ENCODE measurements around the gene HAGHL.
A peak's percentile ranks its signal among the peaks of the same experiment; 100 is the strongest.
"Not testable (repeated sequence)": the region's sequence is repeated elsewhere in the genome, so short reads cannot be mapped to it uniquely, and the experiment has no call there.

Gene HAGHL

DNA sequence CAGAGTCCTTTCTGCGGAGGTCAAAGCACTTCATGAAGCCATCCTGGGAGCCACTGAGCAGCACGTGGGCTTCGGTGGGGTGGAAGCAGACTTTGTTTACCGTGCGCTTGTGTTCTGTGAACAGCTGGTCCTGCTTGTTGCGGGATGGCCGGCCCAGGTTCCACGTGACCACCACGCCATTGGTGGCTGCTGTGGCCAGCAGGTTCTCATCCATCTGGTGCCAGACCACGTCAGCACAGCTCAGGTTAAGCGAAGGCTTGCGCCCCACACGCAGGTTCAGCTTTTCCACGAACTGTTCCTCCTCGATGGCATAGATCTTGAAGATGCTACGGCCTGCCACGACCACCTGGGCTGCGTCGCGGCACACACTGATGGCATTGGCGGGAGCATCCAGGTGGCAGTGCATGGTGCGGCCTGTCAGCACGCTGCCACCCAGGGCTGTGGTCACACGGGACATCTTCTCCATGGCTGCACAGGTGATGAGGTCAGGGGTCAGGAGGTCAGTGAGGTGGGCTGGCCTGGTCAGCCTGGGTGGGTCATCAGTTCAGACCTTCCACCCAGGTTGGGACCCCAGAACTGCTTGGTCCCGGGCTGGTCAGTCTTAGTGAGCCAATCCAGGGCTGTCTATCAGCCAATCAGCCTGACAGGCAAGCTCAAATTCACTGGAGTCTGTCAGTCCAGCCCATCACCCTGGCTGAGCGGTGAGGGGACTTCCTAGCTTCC is 37.6 kb upstream of the HAGHL start:
- no peak for DNase-seq

DNA sequence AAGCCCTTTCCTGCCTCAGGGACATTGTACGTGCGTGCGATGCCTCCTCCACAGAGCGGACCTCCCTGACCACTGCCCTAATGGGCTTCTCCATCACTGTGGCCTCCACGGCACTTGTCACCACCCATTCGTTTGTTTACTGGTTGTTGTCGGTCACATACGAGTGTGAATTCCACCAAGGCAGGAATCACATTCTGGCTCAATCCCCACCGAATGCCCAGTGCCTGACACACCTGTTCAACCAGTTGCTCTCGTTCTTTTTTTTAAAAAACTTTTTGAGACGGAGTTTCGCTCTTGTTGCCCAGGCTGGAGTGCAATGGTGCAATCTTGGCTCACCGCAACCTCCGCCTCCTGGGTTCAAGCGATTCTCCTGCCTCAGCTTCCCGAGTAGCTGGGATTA is 35.7 kb upstream of the HAGHL start:
- not testable (repeated sequence) for DNase-seq

DNA sequence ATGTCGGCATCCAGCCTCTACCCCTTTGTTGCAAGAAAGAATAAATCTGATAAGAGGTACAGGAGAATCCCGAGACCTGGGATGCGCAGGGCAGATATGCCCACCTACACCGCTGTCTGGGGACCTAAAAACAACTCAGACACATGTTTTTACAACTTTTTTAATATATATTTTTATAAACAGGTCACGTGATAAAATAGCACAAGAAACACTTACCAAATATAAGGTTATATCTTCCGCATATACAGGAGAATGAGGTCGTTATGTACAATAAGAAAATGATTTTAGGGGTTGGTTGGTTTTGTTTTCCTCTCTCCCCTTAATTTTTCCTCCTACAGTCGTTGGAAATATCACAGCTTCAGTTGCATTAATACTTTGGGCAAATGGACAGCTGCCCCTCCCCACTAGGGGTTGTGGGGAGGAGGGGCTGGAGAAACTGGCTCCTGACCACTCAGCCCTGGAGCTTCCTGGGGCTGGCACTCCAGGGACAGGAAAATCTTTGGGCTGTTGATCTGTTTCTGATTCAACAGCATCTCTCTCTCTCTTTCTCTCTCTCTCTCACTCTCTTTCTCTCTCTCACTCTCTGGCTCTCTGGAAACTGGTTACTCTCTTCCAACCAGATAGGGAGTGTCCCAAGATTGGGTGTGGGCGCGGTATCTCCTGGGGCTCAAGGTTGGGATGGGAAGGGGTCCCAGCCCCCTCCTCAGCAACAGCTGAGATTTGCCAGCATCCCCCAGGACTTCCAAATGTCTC is 34.4 kb upstream of the HAGHL start:
- no peak for DNase-seq

DNA sequence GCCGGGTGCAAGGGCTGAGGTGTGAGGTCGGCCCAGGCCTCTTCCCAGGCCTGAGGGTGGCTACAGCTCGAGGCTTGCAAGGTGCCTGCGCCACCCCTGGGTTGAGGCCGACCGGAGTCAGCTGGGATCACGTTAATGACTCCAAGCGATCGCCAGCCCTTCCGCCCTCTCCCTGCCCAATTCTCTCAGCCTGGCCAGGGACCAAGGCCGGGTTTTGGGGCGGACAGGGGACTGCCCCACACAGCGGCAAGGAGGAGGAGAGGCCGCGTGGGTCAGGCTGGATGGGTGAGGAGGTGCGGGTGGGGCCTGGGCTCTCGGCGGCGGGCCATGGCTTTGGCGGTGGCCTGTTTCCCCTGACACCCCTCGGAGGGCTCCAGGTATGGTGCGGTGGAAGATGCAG is 33.5 kb upstream of the HAGHL start:
- no peak for DNase-seq

DNA sequence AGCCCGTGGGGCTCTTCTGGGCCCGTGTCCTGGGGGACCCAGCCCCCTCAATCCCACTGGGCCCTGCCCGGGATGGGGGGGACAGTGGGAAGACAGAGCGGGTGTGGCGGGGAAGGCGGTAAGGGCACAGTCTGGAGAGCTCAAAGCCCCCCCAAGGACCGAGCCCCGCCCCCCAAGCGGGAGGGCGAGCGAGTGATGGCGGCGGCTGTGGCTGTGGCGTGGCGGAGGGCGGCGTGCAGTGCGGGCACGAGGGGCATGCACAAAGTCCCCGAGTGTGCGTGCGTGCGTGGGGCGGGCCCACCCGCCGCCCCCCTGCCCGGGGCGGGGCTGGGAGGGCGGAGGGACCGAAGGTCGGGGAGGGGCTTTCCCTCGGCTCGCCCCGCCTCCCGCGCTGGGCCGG is 33.1 kb upstream of the HAGHL start:
- DNase-seq = no peak

DNA sequence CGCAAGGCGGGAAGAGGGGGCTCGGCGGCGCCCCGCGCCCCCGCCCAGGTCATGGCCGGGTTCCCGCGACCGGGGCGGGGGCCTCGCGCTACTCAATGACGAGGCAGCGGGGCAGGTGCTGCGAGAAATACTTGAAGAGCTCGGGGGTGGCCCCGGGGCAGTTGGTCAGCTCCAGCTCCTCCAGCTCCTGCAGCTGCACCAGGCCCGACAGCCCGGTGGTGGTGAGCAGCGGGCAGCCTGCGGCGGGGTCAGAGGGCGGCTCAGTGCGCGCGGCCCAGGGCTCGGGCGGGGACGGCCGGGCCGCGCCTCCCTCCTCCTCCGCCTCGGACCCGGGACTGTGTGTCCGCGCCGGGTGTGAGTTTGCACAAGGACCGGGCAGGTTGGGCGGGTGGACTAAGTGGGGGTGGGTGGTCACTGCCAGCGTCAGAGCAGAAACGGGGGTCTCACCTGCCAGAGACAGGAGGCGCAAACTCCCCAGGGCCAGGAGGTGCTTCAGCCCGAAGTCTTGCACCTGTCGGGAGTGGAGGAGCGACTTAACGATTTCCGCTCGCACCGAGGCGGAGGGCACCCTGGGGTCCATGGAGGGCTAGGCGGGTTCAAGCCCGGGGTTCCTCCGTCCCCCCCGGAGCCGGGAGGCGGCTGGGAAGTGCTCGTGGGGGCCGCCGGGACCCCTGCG is 32.6 kb upstream of the HAGHL start:
- no peak for DNase-seq

DNA sequence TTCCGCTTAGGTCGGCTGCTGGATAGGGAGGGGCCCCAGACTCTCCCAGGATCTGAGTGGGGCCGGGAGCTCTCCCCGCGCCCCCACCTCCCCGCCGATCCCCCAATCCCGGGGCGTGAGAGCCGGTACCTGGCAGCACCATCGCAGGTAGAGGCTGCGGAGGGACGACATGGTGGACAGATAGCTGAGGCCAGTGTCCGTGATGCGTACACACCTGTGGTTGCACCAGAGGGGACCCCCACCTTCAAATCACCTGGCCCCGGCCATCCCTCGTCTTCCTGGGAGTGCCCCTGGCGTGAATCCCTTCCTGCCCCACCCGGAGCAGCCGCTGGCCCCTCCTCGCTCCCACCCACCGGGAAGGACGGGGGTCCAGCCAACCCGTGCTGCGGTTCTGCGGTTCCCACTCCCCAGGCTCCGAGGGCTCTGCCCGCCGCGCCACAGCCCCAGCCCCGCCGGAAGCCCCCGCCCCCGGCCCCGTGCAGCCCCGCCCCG is 32.0 kb upstream of the HAGHL start:
- no peak for DNase-seq

DNA sequence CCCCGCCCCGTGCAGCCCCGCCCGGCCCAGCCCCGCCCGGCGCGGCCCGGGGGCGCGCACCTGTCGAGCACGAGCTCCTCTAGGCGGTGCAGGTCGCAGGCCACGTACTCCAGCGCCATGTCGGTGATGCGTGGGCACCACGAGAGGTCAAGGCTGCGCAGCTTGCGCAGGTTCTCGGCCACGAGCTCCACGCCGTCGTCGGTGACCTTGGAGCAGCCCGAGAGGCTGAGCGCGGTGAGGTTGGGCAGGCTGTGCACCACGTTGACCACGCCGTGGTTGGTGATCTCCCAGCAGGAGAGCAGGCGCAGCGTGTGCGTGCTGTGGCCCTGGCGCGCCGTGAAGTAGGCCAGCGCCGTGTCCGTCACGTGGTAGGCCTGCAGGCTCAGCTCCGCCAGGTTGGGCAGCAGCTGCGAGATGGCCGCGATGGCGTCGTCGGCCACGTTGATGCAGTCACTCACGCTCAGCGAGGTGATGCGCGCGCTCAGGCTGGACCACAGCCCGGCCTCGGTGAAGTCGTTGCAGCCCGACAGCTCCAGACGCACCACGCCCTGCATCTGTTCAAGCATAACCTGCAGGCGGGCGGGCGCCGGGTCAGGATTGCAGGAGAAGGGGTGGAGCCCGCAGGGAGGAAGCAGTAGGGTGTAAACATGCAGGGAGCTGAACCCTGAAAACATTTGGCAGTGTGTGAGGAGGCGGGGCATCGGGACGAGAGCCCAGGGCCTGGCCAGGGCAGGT is 31.4 kb upstream of the HAGHL start:
- peak; percentile 90 for DNase-seq

DNA sequence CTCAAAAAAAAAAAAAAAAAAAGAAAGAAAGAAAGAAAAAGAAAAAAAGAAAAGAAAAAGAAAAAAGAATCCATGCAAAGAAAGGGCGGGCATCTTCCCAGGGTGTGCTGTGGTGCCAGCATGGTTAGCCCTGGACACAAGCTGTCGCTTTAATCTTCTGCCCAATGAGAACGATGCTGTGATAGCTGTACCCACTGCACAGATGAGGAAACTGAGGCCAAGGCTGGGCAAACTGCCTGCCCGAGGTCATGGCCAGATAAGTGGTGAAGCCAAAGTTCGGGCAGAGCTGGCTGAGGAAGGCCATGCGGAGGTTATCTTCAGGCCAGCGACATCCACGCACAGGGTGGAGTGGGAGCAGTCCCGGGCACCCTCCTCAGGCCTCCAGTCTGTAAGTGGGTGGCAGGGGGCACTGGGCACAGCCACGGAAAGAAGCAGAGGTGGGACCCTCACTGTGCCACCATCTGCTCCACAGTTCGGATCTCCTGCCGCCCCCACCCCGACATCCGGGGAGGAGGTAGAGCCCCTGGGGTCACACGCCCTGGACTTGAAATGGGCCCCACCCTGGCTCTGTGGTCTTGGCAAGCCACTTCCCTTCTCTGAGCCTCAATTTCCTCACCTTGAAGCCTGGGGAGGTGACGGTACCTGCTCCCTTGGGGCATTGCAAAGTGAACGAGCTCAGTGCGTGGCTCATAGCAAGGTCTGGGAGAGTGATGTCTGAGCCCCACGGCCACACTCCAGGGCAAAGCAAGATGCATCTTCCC is 27.8 kb upstream of the HAGHL start:
- DNase-seq = no peak

DNA sequence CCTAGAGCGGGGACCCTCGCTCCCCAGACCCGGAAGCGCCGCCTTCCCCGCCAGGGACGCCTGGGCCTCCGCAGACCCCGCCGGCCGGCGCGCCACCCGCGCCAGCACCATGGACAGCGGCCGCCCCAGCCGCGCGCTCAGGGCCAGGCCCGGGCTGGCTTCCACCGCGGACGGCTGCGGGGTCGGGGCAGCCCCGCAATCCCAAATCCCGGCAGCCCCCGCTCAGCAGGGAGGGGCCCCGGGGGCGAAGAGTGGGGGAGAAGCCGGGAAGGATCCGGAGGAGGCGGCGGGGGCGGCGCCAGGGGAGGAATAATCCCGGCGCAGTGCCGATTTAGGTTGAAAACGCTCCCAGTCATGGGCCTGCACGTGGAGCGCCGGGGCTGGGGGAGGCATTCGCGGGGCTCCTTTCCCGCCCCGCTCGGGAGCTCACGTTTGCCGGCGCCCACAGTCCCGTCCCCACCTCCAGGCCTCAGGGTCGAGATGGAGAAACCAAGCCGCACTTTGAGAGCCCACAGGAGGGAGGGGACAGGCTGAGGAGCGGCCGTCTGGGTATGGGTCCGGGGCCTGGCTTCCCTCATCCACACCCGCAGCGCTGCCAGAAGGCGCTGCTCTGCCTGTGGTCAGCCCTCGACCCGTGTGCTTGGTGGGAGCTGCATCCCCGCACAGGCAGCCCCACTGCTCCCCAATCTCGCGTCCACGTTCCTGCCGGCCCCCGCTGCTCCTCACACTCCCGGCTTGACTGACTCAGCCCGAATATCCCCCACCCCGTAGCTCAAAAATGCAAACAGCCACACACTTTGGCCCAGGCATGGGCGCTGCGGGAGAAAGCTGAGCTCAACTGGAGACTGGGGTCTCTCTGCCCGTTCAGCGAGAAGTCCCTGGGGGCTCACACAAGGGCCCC is 26.0 kb upstream of the HAGHL start:
- peak; percentile 82 for DNase-seq

DNA sequence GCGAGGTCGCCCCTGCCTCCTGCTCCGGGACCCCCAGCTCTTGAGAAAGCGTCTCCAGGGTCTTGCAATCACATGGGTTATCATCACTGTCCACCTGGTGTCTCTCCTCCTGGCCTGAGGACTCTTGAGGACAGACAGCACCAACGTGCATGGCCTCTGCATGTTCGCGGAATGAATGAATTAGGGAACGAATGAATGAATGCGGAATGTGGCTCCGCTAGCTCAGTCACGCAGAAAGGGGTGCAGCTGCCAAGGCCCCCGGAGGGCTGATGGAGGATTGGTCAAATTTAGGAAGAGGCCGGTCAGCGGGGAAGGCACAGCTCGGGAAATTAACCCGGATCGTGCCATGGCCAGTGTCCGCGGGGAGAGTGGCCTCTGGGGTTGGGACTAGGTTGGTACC is 24.6 kb upstream of the HAGHL start:
- DNase-seq = no peak

DNA sequence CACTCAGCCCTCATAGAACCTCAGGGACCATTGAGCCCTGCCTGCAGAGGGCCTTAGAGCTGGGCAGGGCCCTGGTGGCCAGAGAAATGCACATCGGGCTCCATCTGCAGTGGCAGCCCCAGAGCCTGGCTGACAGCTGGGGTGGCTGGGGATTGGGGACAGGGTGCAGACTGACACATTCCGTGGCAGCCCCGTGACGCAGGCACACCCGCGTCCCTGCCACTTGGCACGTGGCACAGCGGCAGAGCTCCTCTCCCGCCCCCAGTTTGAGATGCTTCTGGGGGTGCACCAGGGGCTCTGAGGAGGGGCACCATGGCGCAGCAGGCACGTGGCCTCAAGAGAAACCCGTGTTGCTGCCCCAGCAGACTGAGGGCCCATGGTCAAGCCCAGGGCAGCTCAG is 23.5 kb upstream of the HAGHL start:
- DNase-seq = no peak

DNA sequence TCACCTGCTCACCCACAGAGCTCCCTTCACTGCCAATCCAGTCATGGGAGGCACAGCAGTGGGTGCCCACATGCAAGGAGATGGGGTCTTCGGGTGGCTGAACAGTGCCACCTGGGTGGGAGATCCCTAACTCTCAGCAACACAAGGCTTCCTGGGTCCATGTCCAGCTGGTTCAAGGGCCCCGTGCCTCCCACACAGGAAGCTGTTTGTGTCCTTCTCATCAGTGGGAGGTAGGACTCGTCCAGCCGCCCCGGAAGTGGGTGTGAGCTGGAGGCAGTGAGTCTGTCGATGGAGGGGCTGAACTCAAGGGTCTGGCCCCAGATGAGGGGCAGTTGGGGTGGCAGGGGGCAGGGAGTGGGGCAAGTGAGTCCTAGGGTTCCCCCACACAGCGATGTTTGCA is 22.9 kb upstream of the HAGHL start:
- no peak for DNase-seq

DNA sequence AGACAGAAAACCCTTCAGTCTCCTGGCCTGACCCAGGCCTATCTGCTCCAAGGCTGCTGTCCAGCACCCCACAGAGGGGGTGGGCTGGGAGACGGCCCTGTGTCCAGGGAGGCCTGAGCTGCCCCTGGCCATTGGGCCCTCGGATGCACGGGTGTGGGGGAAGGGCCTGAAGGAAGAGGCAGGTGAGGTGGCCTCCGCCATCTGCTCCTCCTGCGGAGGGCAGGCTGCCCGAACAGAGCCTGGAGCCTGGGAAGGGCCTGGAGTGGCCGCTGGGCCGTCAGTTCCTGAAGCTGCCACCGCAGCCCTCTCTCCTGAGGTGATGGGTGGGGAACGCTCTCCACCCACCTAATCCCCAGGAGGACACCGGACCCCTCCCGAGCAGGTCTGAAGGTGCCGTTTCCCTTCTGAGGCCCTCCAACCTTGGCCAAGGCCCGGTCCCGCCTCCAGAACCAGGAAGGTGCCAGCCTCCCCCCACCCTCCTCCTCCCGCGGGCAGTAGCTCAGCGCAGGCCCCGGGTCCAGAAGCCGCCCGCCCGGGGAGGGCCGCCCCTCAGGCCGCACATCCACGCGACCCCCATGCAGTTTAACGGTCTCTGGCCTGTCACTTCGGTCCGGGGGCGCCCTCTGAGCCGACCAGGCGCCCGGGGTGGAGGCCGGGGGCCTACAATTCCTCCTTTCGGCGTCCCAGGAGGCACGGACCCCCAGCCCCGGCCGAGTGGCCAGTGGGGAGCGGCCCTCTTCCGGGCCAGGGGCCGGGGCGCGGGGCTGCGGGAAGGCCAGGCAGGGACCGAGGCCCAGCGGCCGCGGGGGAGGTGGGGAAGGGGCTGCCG is 22.1 kb upstream of the HAGHL start:
- DNase-seq = no peak

DNA sequence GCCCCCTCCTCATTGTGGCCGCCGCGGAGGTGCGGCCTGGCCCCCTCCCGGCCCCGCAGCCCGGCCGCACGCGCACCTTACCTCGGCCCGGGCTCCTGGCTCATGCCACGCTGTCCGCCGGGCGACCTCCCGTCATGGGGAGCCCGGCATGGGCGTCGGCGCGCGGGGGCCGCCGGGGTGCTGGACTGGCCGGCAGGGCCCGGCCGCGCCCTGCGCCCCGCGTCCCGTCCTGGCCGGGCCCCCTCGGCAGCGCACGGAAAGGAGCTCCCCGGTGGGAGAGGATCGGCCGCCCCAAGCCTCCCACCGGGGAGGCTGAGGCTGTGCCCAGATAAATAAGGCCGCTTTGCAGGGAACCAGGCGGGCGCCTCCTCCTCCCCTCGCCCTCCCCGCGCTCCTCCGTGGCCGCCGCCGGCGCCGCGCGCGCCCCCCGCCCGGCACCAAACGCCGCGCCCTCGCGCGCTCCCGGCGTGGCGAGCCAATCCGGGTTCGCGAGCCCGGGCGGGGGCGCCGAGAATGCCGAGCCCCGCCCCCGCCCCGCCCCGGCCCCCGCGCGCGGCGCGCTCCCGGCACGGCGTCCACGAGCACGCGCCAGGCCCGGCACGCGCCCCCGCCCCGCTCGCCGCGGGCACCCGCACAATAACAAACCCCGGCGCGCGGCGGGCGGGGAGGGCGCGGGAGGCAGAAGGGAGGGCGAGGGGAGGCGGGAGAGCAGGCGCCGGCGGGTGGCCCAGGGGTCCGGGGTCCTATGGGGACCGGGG is 21.3 kb upstream of the HAGHL start, which contains the start of gene FBXL16:
TSS of gene FBXL16 (minus strand) at position 371 of the 758 bp plus-strand sequence. CDS start 8,396 bp downstream, outside the sequence.
- DNase-seq = no peak

DNA sequence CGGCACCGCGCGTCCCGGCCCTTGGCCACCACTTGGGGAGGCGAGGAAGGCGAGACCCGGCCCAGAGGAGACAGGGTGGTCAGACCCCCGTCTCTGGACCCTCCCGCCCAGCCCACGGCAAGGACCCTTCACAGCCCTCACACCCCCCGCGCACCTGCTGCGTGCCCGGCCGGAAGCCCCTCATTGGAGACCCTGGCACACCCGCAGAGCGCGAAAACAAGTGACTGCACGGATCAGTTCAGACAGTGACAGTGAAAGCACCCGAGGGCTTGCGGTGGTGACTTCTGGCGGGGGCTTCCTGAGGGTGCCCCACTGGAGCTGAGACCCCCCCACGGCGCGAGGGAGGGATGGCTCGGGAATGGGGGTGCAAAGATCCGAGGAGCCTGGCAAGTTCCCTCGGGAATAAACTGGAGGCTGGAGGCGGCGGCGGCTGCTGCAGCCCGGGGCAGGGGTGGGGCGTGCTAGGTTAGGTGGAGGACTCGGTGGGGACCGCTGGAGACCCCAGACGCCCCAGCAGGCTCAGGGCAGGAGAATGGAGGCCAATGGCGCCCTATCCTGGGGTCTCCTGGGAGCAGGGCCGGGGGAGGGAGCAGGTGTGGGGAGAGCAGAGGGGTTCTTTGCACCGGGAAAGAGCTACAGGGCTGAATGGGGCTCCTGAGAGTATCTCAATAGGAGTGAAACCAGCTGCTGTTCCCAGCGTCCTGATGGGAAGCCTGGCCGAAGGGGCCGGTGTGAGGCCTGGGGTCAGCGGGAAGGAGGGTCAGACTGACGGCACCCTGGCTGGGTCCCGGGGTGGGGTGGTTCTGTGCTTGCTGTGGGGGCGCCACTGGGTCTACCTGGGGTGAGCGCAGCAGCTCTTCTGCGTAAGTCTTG is 20.5 kb upstream of the HAGHL start:
- DNase-seq = no peak

DNA sequence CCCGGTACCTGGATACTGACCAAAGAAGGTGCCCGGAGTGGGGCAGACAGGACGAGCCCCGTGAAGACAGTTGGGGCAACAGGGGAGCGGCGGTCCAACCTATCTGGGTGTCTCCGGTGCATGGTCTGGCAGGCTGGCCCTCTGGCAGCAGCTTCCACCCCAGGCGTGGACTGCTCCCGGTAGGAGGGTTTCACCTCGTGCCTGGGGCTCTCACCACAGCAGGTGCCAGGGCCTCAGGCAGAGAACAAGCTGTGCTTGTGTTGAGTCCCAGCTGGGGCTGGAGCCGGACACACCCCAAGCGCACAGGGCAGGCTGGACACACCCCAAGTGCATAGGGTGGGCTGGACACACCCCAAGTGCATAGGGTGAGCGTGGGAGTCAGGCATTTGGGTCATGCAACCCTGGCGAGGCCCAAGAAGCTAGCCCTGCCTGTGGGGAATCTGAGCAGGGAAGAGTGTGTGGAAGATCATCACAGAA is 19.8 kb upstream of the HAGHL start:
- DNase-seq = no peak

DNA sequence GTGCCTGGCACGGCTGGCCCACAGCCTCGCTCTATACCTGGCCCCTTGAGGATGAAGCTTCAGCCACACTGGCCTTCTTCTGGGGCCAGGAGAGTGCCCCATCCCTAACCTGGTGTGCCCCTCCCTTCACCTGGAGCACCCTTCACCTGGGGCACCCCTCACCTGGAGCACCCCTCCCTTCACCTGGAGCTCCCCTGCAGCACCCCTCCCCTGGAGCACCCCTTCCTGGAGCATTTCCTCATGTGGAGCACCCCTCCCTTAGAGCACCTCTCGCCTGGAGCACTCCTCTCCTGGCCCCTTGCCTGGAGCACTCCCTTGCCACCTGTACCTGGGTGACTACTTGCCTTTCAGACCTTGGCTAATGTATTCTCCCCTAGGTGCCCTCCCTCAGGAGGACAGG is 18.9 kb upstream of the HAGHL start:
- no peak for DNase-seq
